Mesenchymal stem cell (in vitro differentiated cells and primary cell): Measurements from ENCODE around the gene STK11.
A peak's percentile ranks its signal among the peaks of the same experiment; 100 is the strongest.
"Not testable (repeated sequence)": the region's sequence is repeated elsewhere in the genome, so short reads cannot be mapped to it uniquely, and the experiment has no call there.

Experiments
- DNase-seq: peaks from one replicate; pipeline ENCODE4 v3.0.0-alpha.2; 2013
- H2AFZ ChIP-seq: one replicate; pipeline ENCODE4 v1.6.1; 2013; ENCODE audit warnings: low read depth, mild to moderate bottlenecking, control low read depth, inconsistent platforms, low read length, moderate library complexity
- H2AK5ac ChIP-seq: 2 replicates; pipeline ENCODE4 v1.6.1; 2013; ENCODE audit warnings: low read length, moderate library complexity, mild to moderate bottlenecking, inconsistent platforms; ENCODE audit not compliant: severe bottlenecking
- H2BK120ac ChIP-seq: one replicate; pipeline ENCODE4 v1.6.1; 2013; ENCODE audit warnings: low read depth, mild to moderate bottlenecking, inconsistent platforms, low read length, moderate library complexity
- H2BK12ac ChIP-seq, 2 experiments: one replicate each; pipeline ENCODE4 v1.6.1; 2013; ENCODE audit warnings: inconsistent platforms in 2 of 2, low read length in 2 of 2, mild to moderate bottlenecking in 2 of 2, moderate library complexity in 2 of 2, control low read depth in 1 of 2
- H2BK15ac ChIP-seq: one replicate; pipeline ENCODE4 v1.6.1; 2013; ENCODE audit warnings: mild to moderate bottlenecking, low read depth, inconsistent platforms; ENCODE audit not compliant: poor library complexity, severe bottlenecking
- H2BK5ac ChIP-seq: 2 replicates; pipeline ENCODE4 v1.6.1; 2013; ENCODE audit warnings: low read depth, mild to moderate bottlenecking, low read length, control low read depth, inconsistent platforms; ENCODE audit not compliant: poor library complexity, severe bottlenecking
- H3K14ac ChIP-seq, 2 experiments: one replicate each; pipeline ENCODE4 v1.6.1; 2013; ENCODE audit warnings: inconsistent platforms in 2 of 2, low read length in 2 of 2, control low read depth in 1 of 2, mild to moderate bottlenecking in 1 of 2, moderate library complexity in 1 of 2
- H3K18ac ChIP-seq, 2 experiments: one replicate each; pipeline ENCODE4 v1.6.1; 2013; ENCODE audit warnings: inconsistent platforms in 2 of 2, low read length in 2 of 2, control low read depth in 1 of 2, low read depth in 1 of 2, mild to moderate bottlenecking in 1 of 2
- H3K23ac ChIP-seq, 2 experiments: one replicate each; pipeline ENCODE4 v1.6.1; 2013; ENCODE audit warnings: inconsistent platforms in 2 of 2, low read length in 2 of 2, mild to moderate bottlenecking in 2 of 2, moderate library complexity in 2 of 2, control low read depth in 1 of 2
- H3K27ac ChIP-seq: 2 replicates; pipeline ENCODE4 v1.5.1; 2013; ENCODE audit warnings: mild to moderate bottlenecking, moderate library complexity, low read length, control low read depth, inconsistent platforms; ENCODE audit not compliant: poor library complexity, severe bottlenecking
- H3K27me3 ChIP-seq, 2 experiments: 2 replicates each; pipeline versions ENCODE4 v1.6.1 to v1.7.0; 2013; ENCODE audit warnings: low read length in 2 of 2, mild to moderate bottlenecking in 2 of 2, moderate library complexity in 2 of 2, control low read depth in 1 of 2, inconsistent platforms in 1 of 2; ENCODE audit not compliant: control insufficient read depth in 1 of 2, insufficient read depth in 1 of 2
- H3K36me3 ChIP-seq, 2 experiments: 2 replicates each; pipeline versions ENCODE4 v1.6.1 to v1.7.0; 2013; ENCODE audit warnings: low read length in 2 of 2, control low read depth in 1 of 2, inconsistent platforms in 1 of 2, low read depth in 1 of 2, mild to moderate bottlenecking in 1 of 2; ENCODE audit not compliant: insufficient read depth in 2 of 2, control insufficient read depth in 1 of 2
- H3K4ac ChIP-seq, 2 experiments: one replicate each; pipeline ENCODE4 v1.6.1; 2013; ENCODE audit warnings: inconsistent platforms in 2 of 2, low read length in 2 of 2, mild to moderate bottlenecking in 2 of 2, moderate library complexity in 2 of 2, control low read depth in 1 of 2, low read depth in 1 of 2
- H3K4me1 ChIP-seq: 2 replicates; pipeline ENCODE4 v1.6.1; 2013; ENCODE audit warnings: low read depth, low read length, control low read depth; ENCODE audit not compliant: control insufficient read depth, insufficient read depth
- H3K4me2 ChIP-seq: 2 replicates; pipeline ENCODE4 v1.6.1; 2013; ENCODE audit warnings: low read length, mild to moderate bottlenecking, inconsistent platforms; ENCODE audit not compliant: poor library complexity, severe bottlenecking
- H3K4me3 ChIP-seq, 2 experiments: 2 replicates each; pipeline versions ENCODE4 v1.5.1 to v1.7.0; 2013; ENCODE audit warnings: low read length in 2 of 2, mild to moderate bottlenecking in 2 of 2, control low read depth in 1 of 2, low read depth in 1 of 2; ENCODE audit not compliant: insufficient read depth in 1 of 2
- H3K79me1 ChIP-seq: replicated peaks from 2 replicates; pipeline ENCODE4 v1.6.1; 2013; ENCODE audit warnings: mild to moderate bottlenecking, control low read depth, low read length, inconsistent platforms; ENCODE audit not compliant: poor library complexity, severe bottlenecking
- H3K9ac ChIP-seq: 2 replicates; pipeline ENCODE4 v1.7.0; 2013; ENCODE audit warnings: mild to moderate bottlenecking, low read length, moderate library complexity
- H3K9me3 ChIP-seq: 2 replicates; pipeline ENCODE4 v1.7.0; 2013; ENCODE audit warnings: mild to moderate bottlenecking, low read length; ENCODE audit not compliant: control insufficient read depth
- H4K8ac ChIP-seq: one replicate; pipeline ENCODE4 v1.6.1; 2013; ENCODE audit warnings: inconsistent platforms, mild to moderate bottlenecking, low read length, moderate library complexity
- H4K91ac ChIP-seq: one replicate; pipeline ENCODE4 v1.6.1; 2013; ENCODE audit warnings: mild to moderate bottlenecking, low read length, inconsistent platforms
- WGBS: methylation state at CpG from one replicate; pipeline ENCODE4 v1.1.7; 2013; ENCODE audit warnings: mixed read lengths; 5-methylcytosine and 5-hydroxymethylcytosine counted together

The STK11 gene

GRCh38 chr19:1246265-1247087 lies 40.9 kb downstream of the STK11 start:
- peaks cover 47% of the 10 kb centered on the region for H3K4me1 ChIP-seq
- H3K9me3 ChIP-seq, H3K23ac ChIP-seq, H3K4me3 ChIP-seq, H3K9ac ChIP-seq, DNase-seq, H3K27me3 ChIP-seq, H3K14ac ChIP-seq, H4K91ac ChIP-seq, H3K4me2 ChIP-seq, H2BK120ac ChIP-seq, H3K27ac ChIP-seq, H2BK15ac ChIP-seq, H4K8ac ChIP-seq, H2BK5ac ChIP-seq, H2AFZ ChIP-seq: not testable (repeated sequence)
- WGBS: 88% methylated on average over 23 of the region's 27 CpGs
- peak overlapping the region in 1 of 2 experiments; percentile 37 for H3K4ac ChIP-seq
- peak overlapping the region; percentile 0 to 84 for H2BK12ac ChIP-seq
- peaks cover 22% of the 10 kb centered on the region for H3K79me1 ChIP-seq
- H2AK5ac ChIP-seq: peak overlapping the region; percentile 64
- H3K36me3 ChIP-seq: peaks cover 8 to 47% of the 10 kb centered on the region in 2 experiments
- peak overlapping the region in 1 of 2 experiments; percentile 55 for H3K18ac ChIP-seq

DNA sequence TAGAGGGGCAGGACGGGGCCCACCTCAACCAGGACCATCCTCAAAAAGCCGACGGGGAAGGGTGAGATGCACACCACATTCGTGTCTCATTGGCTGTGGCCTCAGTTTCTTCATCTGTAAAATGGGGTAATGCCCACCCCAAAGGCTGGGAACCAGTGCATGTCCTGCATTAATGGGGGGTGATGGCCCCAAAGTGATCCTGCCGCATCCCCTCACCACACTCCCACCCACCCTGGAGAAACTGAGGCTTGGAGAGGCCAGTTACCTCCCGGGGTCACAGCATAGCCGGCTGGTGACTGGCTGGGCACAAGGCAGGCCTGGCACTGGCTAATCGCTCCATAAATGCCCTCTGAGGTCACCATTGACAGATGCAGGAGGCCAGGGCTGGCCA lies 42.2 kb downstream of the STK11 start:
- DNase-seq: no peak
- H3K23ac ChIP-seq: no peak overlapping the region
- peaks cover 40% of the 10 kb centered on the region for H3K4me1 ChIP-seq
- peak overlapping the region; percentile 86 for H3K9ac ChIP-seq
- H3K4me2 ChIP-seq: peak overlapping the region; percentile 77
- peak overlapping the region; percentile 93 to 99 for H2BK12ac ChIP-seq
- peak overlapping the region; percentile 92 for H2BK120ac ChIP-seq
- H2BK15ac ChIP-seq: peak overlapping the region; percentile 30
- H3K36me3 ChIP-seq: peaks cover 12 to 54% of the 10 kb centered on the region in 2 experiments
- peak overlapping the region; percentile 90 for H2BK5ac ChIP-seq
- no peak overlapping the region for H3K27ac ChIP-seq
- peak overlapping the region; percentile 71 to 74 for H3K4me3 ChIP-seq
- peak overlapping the region; percentile 42 for H2AK5ac ChIP-seq
- H3K14ac ChIP-seq: peak overlapping the region in 1 of 2 experiments; percentile 44
- peak overlapping the region; percentile 29 for H4K91ac ChIP-seq
- H3K4ac ChIP-seq: peak overlapping the region; percentile 62 to 64
- H3K18ac ChIP-seq: peak overlapping the region; percentile 88 to 95
- H3K9me3 ChIP-seq: no peaks in the 10 kb centered on the region
- WGBS: 82% methylated on average over 8 of the region's 8 CpGs
- H4K8ac ChIP-seq: peak overlapping the region; percentile 41
- H3K27me3 ChIP-seq: no peaks in the 10 kb centered on the region
- peaks cover 20% of the 10 kb centered on the region for H3K79me1 ChIP-seq
- H2AFZ ChIP-seq: no peak overlapping the region

GRCh38 chr19:1248139-1248785 lies 42.7 kb downstream of the STK11 start, which contains the start of gene MIDN:
TSS of gene MIDN (plus strand) at chr19:1248583. CDS start at chr19:1250297, 1,714 bp downstream.
- H2AK5ac ChIP-seq: peak within 1 kb of the TSS; percentile 42
- H2AFZ ChIP-seq: no peak within 1 kb of the TSS
- H3K18ac ChIP-seq: peak within 1 kb of the TSS; percentile 95 to 99
- H3K36me3 ChIP-seq: peaks cover 12 to 55% of the 10 kb centered on the region in 2 experiments
- H2BK120ac ChIP-seq: peak within 1 kb of the TSS; percentile 92
- H2BK15ac ChIP-seq: peak within 1 kb of the TSS; percentile 95
- H3K27me3 ChIP-seq: no peaks in the 10 kb centered on the region
- H3K4me1 ChIP-seq: peaks cover 40% of the 10 kb centered on the region
- peak within 1 kb of the TSS in 1 of 2 experiments; percentile 97 for H3K14ac ChIP-seq
- peak within 1 kb of the TSS; percentile 85 for H4K91ac ChIP-seq
- H3K4me3 ChIP-seq: peak within 1 kb of the TSS; percentile 74 to 75
- H3K79me1 ChIP-seq: peaks cover 20% of the 10 kb centered on the region
- peak within 1 kb of the TSS; percentile 89 for H3K9ac ChIP-seq
- DNase-seq: peak; percentile 94
- H3K9me3 ChIP-seq: no peaks in the 10 kb centered on the region
- H3K4ac ChIP-seq: peak within 1 kb of the TSS; percentile 95 to 96
- peak within 1 kb of the TSS; percentile 97 for H3K27ac ChIP-seq
- peak within 1 kb of the TSS; percentile 95 for H2BK5ac ChIP-seq
- WGBS: under 1% methylated on average over 32 of the region's 60 CpGs
- peak within 1 kb of the TSS; percentile 77 for H3K4me2 ChIP-seq
- no peak within 1 kb of the TSS for H3K23ac ChIP-seq
- peak within 1 kb of the TSS; percentile 95 for H4K8ac ChIP-seq
- peak within 1 kb of the TSS; percentile 93 to 99 for H2BK12ac ChIP-seq
